GM10266 (cell line): ENCODE measurements around the gene SMIM12.
"Not testable (repeated sequence)": the region's sequence is repeated elsewhere in the genome, so short reads cannot be mapped to it uniquely, and the experiment has no call there.

ENCODE experiments used
- DNase-seq: peaks from one replicate; pipeline ENCODE4 v3.0.0; 2012; ENCODE audit errors: extremely low spot score
- TF ChIP-seq, protein P1 (sequence below): IDR thresholded peaks from 2 replicates; pipeline ENCODE4 v1.5.1; 2012; ENCODE audit warnings: mild to moderate bottlenecking, low read depth; ENCODE audit not compliant: control insufficient read depth, insufficient read depth; ENCODE audit errors: missing control alignments

Gene SMIM12

DNA sequence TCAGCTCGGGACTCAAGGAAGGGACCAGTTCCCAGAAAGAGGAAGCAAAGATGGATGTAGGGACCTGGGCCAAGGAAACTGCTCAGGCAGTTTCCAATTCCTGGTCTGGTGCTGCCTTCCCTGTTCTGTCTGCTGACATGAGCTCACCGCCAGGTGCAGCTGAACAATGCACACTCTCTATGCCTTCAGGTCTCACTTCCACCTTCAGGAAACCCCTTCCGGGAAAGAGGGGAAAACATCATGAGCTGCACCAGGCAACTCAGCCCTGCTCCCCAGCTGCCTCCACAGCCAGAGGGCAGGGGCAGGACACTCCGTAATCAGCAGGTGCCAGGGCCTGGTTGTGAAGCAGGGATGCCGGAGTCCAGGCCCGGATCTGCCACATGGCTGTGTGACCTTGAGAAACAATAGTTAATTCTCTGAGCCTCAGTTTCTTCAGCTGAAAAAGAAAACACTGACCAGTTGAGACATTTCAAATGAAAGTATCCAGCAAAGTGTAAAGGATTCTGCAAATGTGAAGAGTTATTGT, 27.8 kb downstream of the SMIM12 start:
- DNase-seq = no peak
- TF ChIP-seq, protein P1, sequence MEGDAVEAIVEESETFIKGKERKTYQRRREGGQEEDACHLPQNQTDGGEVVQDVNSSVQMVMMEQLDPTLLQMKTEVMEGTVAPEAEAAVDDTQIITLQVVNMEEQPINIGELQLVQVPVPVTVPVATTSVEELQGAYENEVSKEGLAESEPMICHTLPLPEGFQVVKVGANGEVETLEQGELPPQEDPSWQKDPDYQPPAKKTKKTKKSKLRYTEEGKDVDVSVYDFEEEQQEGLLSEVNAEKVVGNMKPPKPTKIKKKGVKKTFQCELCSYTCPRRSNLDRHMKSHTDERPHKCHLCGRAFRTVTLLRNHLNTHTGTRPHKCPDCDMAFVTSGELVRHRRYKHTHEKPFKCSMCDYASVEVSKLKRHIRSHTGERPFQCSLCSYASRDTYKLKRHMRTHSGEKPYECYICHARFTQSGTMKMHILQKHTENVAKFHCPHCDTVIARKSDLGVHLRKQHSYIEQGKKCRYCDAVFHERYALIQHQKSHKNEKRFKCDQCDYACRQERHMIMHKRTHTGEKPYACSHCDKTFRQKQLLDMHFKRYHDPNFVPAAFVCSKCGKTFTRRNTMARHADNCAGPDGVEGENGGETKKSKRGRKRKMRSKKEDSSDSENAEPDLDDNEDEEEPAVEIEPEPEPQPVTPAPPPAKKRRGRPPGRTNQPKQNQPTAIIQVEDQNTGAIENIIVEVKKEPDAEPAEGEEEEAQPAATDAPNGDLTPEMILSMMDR = no peak

DNA sequence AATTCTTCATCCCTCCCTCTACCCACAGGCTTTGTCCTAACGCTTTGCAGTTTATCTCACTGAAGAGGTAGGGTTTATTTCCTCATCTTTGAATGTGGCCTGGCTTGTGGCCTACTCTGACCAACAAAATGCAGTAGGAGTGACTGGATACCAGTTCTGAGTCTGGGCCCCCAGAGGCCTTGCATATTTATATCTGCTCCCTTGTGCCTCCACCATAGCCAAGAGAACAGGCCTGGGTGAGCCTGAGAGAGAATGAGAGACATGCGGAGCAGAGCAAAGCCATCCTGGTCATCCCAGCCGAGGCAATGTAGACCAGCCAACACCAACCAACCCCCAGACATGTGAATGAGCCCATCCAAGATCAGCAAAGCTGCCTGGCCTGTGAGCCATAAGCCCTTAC, 30.3 kb downstream of the SMIM12 start:
- TF ChIP-seq, protein P1 = no peak
- no peak for DNase-seq

DNA sequence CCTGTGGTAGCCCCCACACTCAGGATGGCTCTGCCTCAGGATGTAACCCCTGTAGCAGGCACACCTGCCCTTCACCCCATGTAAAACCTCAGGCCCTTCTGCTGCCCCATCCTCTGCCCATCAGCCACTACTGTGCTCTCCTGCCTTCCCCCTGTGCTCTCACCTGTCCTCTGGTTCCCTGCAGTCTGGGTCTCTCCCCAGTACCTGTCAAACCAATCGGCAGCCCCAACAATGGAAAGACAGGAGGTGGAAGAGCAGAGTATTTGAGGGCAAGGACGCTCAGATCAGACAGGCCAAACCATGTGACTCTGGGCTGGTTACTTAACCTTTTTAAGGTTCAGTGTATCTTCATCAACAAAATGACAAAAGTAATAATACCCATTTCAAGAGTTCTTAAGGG, 30.9 kb downstream of the SMIM12 start:
- TF ChIP-seq, protein P1 = no peak

DNA sequence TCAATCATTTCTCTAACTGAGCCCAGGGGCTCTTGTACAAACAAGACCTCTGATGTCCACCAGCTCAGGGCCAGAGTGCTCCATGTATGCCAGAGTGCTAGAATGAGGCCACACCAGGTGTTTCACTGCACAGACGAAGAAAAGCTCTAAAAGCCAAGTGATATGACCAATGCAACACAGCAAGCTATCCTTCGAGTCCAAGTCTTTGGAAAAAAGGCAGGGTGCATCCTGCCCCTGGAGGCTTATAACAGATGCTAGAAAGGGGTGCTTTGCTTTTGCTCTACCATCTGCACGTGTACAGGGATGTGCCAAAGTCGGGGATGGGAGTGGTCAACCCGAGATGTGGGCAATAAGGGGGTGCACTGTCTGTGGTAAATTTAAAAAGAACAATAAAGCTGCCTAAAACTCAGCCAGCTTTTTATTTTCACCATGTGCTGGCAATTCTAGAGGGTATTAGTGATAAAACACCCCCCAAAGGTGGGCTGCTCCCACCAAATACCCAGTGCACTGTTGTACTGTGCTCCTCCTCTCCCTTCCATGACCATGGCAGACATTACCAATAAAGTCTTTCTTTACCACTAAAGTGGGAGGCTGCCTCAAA, 32.1 kb downstream of the SMIM12 start:
- TF ChIP-seq, protein P1 = no peak

More for the DNA sequence above, 30.9 kb downstream of the SMIM12 start:
- no peak for DNase-seq

DNA sequence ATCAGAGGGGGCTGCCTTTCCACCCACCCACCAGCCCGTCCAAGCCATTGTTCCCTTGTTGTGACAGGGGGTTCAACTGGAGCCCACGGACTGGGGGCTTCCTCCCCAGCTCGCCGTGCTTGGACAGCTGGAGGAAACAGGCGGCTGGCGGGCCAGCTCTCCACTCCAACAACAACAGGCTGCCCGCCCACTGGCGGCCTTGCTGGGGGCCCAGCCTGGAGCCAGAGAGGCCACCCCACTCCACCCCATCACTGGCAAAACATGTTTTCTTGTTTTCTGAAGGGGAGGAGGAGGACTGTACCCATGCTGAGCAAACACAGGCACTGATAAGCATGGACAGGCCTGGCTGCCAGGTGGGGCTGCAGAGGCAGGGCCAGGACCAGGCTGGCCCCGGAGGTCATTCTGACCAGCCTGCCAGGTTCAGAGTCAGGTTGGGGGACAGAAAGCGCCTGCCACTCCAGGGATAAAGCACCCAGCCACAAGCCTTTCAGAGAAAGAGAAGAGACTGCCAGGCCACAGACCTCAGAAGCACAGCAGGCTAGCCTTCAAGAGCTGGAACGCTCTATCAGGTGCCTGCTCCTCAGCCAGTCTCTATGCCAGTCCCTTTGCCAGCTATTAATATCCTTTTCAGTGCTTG, 34.0 kb downstream of the SMIM12 start:
- TF ChIP-seq, protein P1 = no peak
- DNase-seq = no peak

More for the DNA sequence above, 32.1 kb downstream of the SMIM12 start:
- DNase-seq = no peak

DNA sequence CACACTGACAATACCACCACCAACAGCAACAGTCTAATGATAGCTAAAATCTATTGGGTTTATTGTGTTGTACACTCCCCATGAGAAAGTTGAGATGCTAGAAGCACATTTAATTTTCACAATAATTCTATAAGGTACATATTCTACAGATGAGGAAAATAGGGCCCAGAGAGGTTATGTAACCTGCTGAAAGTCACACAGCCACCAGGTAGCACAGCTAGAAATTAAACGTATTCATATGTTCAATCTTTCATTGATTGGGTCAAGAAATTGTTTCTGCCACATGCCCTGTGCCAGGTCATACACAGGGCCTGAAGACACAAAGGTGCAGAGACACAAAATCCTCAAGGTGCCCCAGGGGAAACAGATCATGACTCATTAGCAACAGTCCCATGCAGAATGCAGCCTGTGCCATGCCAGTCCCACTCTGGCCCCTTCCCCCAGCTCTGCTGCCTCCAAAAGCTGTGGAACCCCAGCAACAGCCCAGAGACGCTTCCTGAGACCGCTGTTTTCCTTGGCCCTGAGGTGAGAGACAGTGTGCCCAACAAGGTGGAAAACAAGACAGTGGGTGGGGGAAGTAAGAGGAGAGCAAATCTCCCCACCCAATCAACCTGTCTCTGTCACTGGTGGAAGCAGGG, 34.6 kb downstream of the SMIM12 start:
- no peak for DNase-seq
- TF ChIP-seq, protein P1 = no peak

DNA sequence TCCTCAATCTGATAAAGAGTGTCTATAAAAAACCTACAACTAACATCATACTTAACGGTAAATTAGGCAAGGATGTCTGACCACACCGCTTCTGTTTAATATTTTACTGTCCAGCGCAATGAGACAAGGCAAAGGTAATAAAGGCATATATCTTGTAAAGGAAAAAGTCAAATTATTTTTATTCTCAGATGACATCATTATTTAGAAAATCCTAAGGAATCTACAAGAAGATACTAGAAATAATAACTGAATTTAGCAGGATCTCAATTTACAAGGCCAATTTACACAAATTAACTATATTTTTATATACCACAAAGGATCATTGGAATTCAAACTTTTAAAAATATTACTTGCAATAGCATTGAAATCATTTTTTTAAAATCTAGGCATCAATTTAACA, 37.3 kb downstream of the SMIM12 start:
- TF ChIP-seq, protein P1 = no peak
- DNase-seq = no peak

DNA sequence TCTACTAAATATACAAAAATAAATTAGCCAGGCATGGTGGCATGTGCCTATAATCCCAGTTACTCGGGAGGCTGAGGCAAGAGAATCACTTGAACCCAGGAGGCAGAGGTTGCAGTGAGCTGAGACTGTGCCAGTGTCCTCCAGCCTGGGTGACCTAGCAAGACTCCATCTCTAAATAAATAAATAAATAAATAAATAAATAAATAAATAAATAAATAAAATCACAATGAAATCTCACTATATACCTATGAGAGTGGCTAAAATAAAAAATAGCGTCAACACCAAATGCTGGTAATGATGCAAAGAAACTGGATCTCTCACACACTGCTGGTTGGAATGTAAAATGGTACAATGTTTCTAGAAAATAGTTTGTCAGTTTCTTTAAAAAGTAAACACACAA, 40.7 kb downstream of the SMIM12 start:
- DNase-seq = not testable (repeated sequence)
